LHCN-M2 (cell line): ENCODE results near the gene NAA60. TPM values are rescaled to one million over a fixed set of nuclear protein-coding genes. Genes with fewer than 3 reads are reported as not detected.
"Not testable (repeated sequence)": the region's sequence is repeated elsewhere in the genome, so short reads cannot be mapped to it uniquely, and the experiment has no call there.

Source experiments
- DNase-seq: peaks from one replicate; pipeline ENCODE4 v3.0.0-alpha.2; 2012; ENCODE audit warnings: low read depth
- total RNA-seq: library from RNA; depleted of rRNA; stranded (reverse); fragments of >200 nt; gene quantifications from 2 replicates; pipeline ENCODE4 v1.2.3, GENCODE V29; 2014

Gene NAA60
- total RNA-seq, 1 experiment from 2014 or later = 10.5 TPM

- no peak for DNase-seq
These were observed 38.5 kb downstream of the NAA60 start for GRCh38 chr16:3481696-3482658.

GRCh38 chr16:3482659-3483241, 39.3 kb downstream of the NAA60 start:
- no peak for DNase-seq

GRCh38 chr16:3484318-3485096, 41.0 kb downstream of the NAA60 start:
- no peak for DNase-seq

- no peak for DNase-seq
These were observed 41.7 kb downstream of the NAA60 start for GRCh38 chr16:3485097-3485745.

GRCh38 chr16:3485821-3486505, 42.5 kb downstream of the NAA60 start:
- DNase-seq = no peak

- DNase-seq = no peak
These were observed 43.2 kb downstream of the NAA60 start for GRCh38 chr16:3486506-3487215.

- DNase-seq = no peak
These were observed 44.3 kb downstream of the NAA60 start for GRCh38 chr16:3487521-3488410.

GRCh38 chr16:3488801-3489200, 45.3 kb downstream of the NAA60 start:
- DNase-seq = peak; percentile 25

GRCh38 chr16:3490911-3491629, 47.6 kb downstream of the NAA60 start:
- peak; percentile 72 for DNase-seq

GRCh38 chr16:3492356-3492755, 48.9 kb downstream of the NAA60 start:
- DNase-seq = no peak

GRCh38 chr16:3494386-3494973, 51.0 kb downstream of the NAA60 start:
- DNase-seq = no peak

- DNase-seq = no peak
These were observed 51.7 kb downstream of the NAA60 start, which contains the start of gene C16orf90 for GRCh38 chr16:3495176-3495575. TSS of gene C16orf90 (minus strand) at chr16:3495489. CDS start at chr16:3495421, 68 bp downstream.

GRCh38 chr16:3496386-3496785, 52.9 kb downstream of the NAA60 start:
- DNase-seq = no peak

- no peak for DNase-seq
These were observed 54.3 kb downstream of the NAA60 start for GRCh38 chr16:3497771-3498170.

- DNase-seq = no peak
These were observed 55.5 kb downstream of the NAA60 start for GRCh38 chr16:3498988-3499387.

- not testable (repeated sequence) for DNase-seq
These were observed 57.9 kb downstream of the NAA60 start for GRCh38 chr16:3501412-3501761.

- no peak for DNase-seq
These were observed 58.4 kb downstream of the NAA60 start for GRCh38 chr16:3501783-3502400.

- no peak for DNase-seq
These were observed 60.0 kb downstream of the NAA60 start for GRCh38 chr16:3503523-3503922.
